Skeletal muscle tissue (tissue), 4 donors: ENCODE results near the gene EXOC4. TPM values are rescaled to one million over a fixed set of nuclear protein-coding genes. Genes with fewer than 3 reads are reported as not detected.

Source experiments
- H3K27ac ChIP-seq: one replicate; pipeline ENCODE4 v1.7.0; 2013; ENCODE audit warnings: mild to moderate bottlenecking, low read depth, low read length, inconsistent platforms
- H3K27me3 ChIP-seq, 3 donors: one replicate each; pipeline ENCODE4 v1.7.0; 2013; ENCODE audit warnings: low read length in 3 of 3; ENCODE audit not compliant: control insufficient read depth in 3 of 3, insufficient read depth in 3 of 3
- H3K36me3 ChIP-seq, 3 donors: one replicate each; pipeline ENCODE4 v1.7.0; 2013; ENCODE audit warnings: low read length in 3 of 3; ENCODE audit not compliant: control insufficient read depth in 3 of 3, insufficient read depth in 3 of 3
- H3K4me1 ChIP-seq, 3 donors: one replicate each; pipeline ENCODE4 v1.7.0; 2013; ENCODE audit warnings: low read length in 3 of 3, mild to moderate bottlenecking in 3 of 3; ENCODE audit not compliant: control insufficient read depth in 3 of 3, insufficient read depth in 3 of 3
- H3K4me3 ChIP-seq, 3 donors: one replicate each; pipeline ENCODE4 v1.7.0; 2013; ENCODE audit warnings: low read length in 3 of 3
- H3K9ac ChIP-seq, 3 donors: one replicate each; pipeline ENCODE4 v1.7.0; 2013; ENCODE audit warnings: low read length in 3 of 3, mild to moderate bottlenecking in 3 of 3, moderate library complexity in 2 of 3, low read depth in 1 of 3
- H3K9me3 ChIP-seq, 3 donors: one replicate each; pipeline ENCODE4 v1.7.0; 2013; ENCODE audit warnings: low read length in 3 of 3; ENCODE audit not compliant: control insufficient read depth in 3 of 3
- total RNA-seq: library from RNA; depleted of rRNA; stranded (reverse); fragments of >200 nt; gene quantifications from one replicate; pipeline ENCODE4 v1.2.3, GENCODE V29; 2014
- donor health status: Osteomylitis.

The EXOC4 gene
- total RNA-seq, 1 donor from 2014 or later, result 129 TPM

GRCh38 chr7:133670250-133670649 is 417.4 kb downstream of the EXOC4 start:
- Histone ChIP-seq H3K4me1 (no peaks in the 10 kb centered on the region), H3K36me3 (no peaks in the 10 kb centered on the region), H3K4me3 (no peak overlapping the region), H3K9me3 (no peaks in the 10 kb centered on the region), H3K27ac (no peak overlapping the region), H3K9ac (no peak overlapping the region), H3K27me3 (no peaks in the 10 kb centered on the region)

- no peaks in the 10 kb centered on the region for H3K36me3 ChIP-seq
- H3K9me3 ChIP-seq, result no peaks in the 10 kb centered on the region
- no peaks in the 10 kb centered on the region for H3K27me3 ChIP-seq
- no peak overlapping the region for H3K9ac ChIP-seq
- H3K4me1 ChIP-seq, result no peaks in the 10 kb centered on the region
- H3K4me3 ChIP-seq, result no peak overlapping the region
- H3K27ac ChIP-seq, result no peak overlapping the region
Measured at GRCh38 chr7:133672866-133673265, 420.0 kb downstream of the EXOC4 start.

- Histone ChIP-seq H3K27ac (no peak overlapping the region), H3K4me1 (no peaks in the 10 kb centered on the region), H3K4me3 (no peak overlapping the region), H3K9ac (no peak overlapping the region), H3K27me3 (no peaks in the 10 kb centered on the region), H3K36me3 (no peaks in the 10 kb centered on the region), H3K9me3 (no peaks in the 10 kb centered on the region)
Measured at GRCh38 chr7:133674079-133674763, 421.3 kb downstream of the EXOC4 start.

- no peaks in the 10 kb centered on the region for H3K9me3 ChIP-seq
- no peaks in the 10 kb centered on the region for H3K4me1 ChIP-seq
- no peak overlapping the region for H3K27ac ChIP-seq
- H3K36me3 ChIP-seq, result no peaks in the 10 kb centered on the region
- no peaks in the 10 kb centered on the region for H3K27me3 ChIP-seq
- no peak overlapping the region for H3K9ac ChIP-seq
- no peak overlapping the region for H3K4me3 ChIP-seq
Measured at GRCh38 chr7:133675510-133676218, 422.8 kb downstream of the EXOC4 start.

GRCh38 chr7:133676805-133677370 is 424.0 kb downstream of the EXOC4 start:
- no peak overlapping the region for H3K4me3 ChIP-seq
- H3K9me3 ChIP-seq, result no peaks in the 10 kb centered on the region
- H3K4me1 ChIP-seq, result no peaks in the 10 kb centered on the region
- H3K27me3 ChIP-seq, result no peaks in the 10 kb centered on the region
- H3K36me3 ChIP-seq, result no peaks in the 10 kb centered on the region
- no peak overlapping the region for H3K9ac ChIP-seq
- no peak overlapping the region for H3K27ac ChIP-seq

- Histone ChIP-seq H3K27ac (no peak overlapping the region), H3K4me3 (no peak overlapping the region), H3K36me3 (no peaks in the 10 kb centered on the region), H3K27me3 (no peaks in the 10 kb centered on the region), H3K9ac (no peak overlapping the region), H3K4me1 (no peaks in the 10 kb centered on the region), H3K9me3 (no peaks in the 10 kb centered on the region)
Measured at GRCh38 chr7:133678137-133678814, 425.4 kb downstream of the EXOC4 start.

- Histone ChIP-seq H3K9ac (no peak overlapping the region), H3K9me3 (no peaks in the 10 kb centered on the region), H3K27ac (no peak overlapping the region), H3K36me3 (no peaks in the 10 kb centered on the region), H3K4me3 (no peak overlapping the region), H3K4me1 (no peaks in the 10 kb centered on the region), H3K27me3 (no peaks in the 10 kb centered on the region)
Measured at GRCh38 chr7:133679977-133680376, 427.1 kb downstream of the EXOC4 start.

- no peaks in the 10 kb centered on the region for H3K27me3 ChIP-seq
Measured at GRCh38 chr7:133681529-133681928, 428.7 kb downstream of the EXOC4 start.

GRCh38 chr7:133682364-133683181 is 429.7 kb downstream of the EXOC4 start:
- Histone ChIP-seq H3K4me1 (no peaks in the 10 kb centered on the region), H3K36me3 (no peaks in the 10 kb centered on the region), H3K9ac (no peak overlapping the region), H3K27me3 (no peaks in the 10 kb centered on the region), H3K27ac (no peak overlapping the region), H3K4me3 (no peak overlapping the region), H3K9me3 (no peaks in the 10 kb centered on the region)

More at GRCh38 chr7:133681529-133681928, 428.7 kb downstream of the EXOC4 start:
- no peaks in the 10 kb centered on the region for H3K9me3 ChIP-seq
- no peak overlapping the region for H3K4me3 ChIP-seq
- no peaks in the 10 kb centered on the region for H3K36me3 ChIP-seq
- H3K9ac ChIP-seq, result no peak overlapping the region
- no peak overlapping the region for H3K27ac ChIP-seq
- H3K4me1 ChIP-seq, result no peaks in the 10 kb centered on the region
